ENCODE data around the gene EEF1AKMT2. TPM values are rescaled to one million over a fixed set of nuclear protein-coding genes. Genes with fewer than 3 reads are reported as not detected.
A peak's percentile ranks its signal among the peaks of the same experiment; 100 is the strongest.
"Not testable (repeated sequence)": the region's sequence is repeated elsewhere in the genome, so short reads cannot be mapped to it uniquely, and the experiment has no call there.

Gene EEF1AKMT2
- total RNA-seq, 1 donor from 2014 or later = 20.5 TPM

DNA sequence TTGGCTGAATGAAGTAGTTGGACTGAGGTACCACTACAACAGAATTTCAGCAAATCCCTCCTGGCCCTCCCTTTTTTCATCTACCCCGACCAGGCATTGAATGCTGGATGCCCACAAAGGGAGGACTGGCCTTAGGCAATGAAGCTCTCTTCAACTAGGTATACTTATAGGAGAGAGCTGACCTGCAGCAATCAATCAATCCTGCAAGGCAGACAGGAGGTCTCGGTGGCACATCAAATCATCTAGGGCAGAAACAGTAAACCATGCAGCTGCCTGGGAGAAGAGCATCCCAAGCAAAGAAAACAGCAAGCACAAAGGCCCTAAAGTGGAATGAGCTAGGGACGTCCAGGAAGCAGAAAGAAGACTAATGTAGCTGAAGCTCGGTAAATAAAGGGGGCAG is 7.5 kb upstream of the EEF1AKMT2 start:
- DNase-seq (ENCODE audit: low spot score) = no peak
- H3K27me3 Mint-ChIP-seq (ENCODE audit: insufficient read depth) = peaks cover 9% of the 10 kb centered on the region
- intact Hi-C loops (cut with micrococcal nuclease) = no loop called here

DNA sequence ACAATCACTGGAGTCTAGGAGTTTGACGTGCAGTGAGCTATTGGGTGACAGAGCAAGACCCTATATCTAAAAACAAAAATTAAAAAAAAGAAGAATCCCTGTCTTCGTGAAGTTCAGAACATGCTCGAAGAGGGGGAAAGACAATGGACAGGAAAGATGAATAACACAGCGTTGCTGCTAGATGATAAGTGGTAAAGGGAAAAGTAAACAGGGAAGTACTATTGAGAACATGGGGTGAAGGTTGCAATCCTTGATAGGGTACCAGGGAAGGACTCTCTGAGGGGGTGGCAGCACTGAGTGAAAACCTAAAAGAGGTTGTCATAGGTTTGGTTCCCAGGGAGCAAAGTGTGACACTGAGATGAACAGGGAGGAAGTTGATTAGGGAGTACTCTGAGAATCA is 7.1 kb upstream of the EEF1AKMT2 start:
- DNase-seq (ENCODE audit: low spot score) = no peak
- H3K27ac Mint-ChIP-seq = no peak overlapping the region
- no peaks in the 10 kb centered on the region for H3K9me3 Mint-ChIP-seq
- H3K27me3 Mint-ChIP-seq (ENCODE audit: insufficient read depth) = peaks cover 9% of the 10 kb centered on the region
- no peak overlapping the region for H3K4me3 Mint-ChIP-seq
- intact Hi-C loops (cut with micrococcal nuclease) = no loop called here
- H3K36me3 Mint-ChIP-seq (ENCODE audit: low read depth) = no peaks in the 10 kb centered on the region
- H3K4me1 Mint-ChIP-seq (ENCODE audit: low read depth) = peaks cover 22% of the 10 kb centered on the region

More for the DNA sequence above, 7.5 kb upstream of the EEF1AKMT2 start:
- Mint-ChIP-seq H3K27ac (no peak overlapping the region), H3K9me3 (no peaks in the 10 kb centered on the region), H3K4me3 (no peak overlapping the region), H3K4me1 (ENCODE audit: low read depth) (peaks cover 22% of the 10 kb centered on the region), H3K36me3 (ENCODE audit: low read depth) (no peaks in the 10 kb centered on the region)

DNA sequence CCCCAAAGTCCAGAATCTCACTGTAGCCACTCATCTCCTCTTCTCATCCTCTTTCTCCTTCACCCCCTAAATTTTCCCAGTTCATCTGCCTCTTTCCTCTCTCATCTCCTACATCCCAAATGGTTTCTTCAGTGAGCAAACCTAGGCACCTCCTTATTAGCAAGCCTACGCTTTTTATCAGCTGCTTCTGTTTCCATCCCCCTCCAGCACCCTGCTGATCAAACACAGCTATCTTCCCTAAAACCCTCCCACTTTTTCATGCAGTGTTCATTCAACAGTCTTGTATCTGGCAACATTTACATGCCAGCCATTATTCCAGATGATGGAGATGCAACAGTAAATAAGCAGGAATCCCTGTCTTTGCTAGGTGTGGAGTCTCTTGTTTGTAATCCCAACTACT is 6.7 kb upstream of the EEF1AKMT2 start:
- Mint-ChIP-seq H3K27ac (no peak overlapping the region), H3K9me3 (no peaks in the 10 kb centered on the region), H3K4me3 (no peak overlapping the region), H3K27me3 (ENCODE audit: insufficient read depth) (peaks cover 9% of the 10 kb centered on the region), H3K4me1 (ENCODE audit: low read depth) (peaks cover 21% of the 10 kb centered on the region), H3K36me3 (ENCODE audit: low read depth) (no peaks in the 10 kb centered on the region)
- DNase-seq (ENCODE audit: low spot score) = no peak
- intact Hi-C loops (cut with micrococcal nuclease) = no loop called here

DNA sequence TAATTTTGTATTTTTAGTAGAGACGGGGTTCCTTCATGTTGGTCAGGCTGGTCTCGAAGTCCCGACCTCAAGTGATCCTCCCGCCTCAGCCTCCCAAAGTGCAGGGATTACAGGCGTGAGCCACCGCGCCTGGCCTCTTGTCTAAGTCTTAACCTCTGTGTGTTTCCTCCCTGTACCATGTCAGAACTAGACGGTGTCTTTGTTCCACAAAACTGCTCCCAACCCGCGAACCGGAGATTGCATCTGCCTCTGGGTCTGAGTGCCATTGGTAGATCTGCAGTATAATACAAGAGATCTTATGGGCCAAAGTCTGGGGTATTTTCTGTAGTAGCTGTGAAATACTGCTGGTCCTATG is 1.3 kb upstream of the EEF1AKMT2 start:
- no peak for DNase-seq (ENCODE audit: low spot score)
- Mint-ChIP-seq H3K4me1 (ENCODE audit: low read depth) (peaks cover 24% of the 10 kb centered on the region), H3K9me3 (no peaks in the 10 kb centered on the region), H3K4me3 (peak overlapping the region; percentile 94), H3K27ac (peak overlapping the region; percentile 81), H3K36me3 (ENCODE audit: low read depth) (peaks cover 10% of the 10 kb centered on the region), H3K27me3 (ENCODE audit: insufficient read depth) (peaks cover 4% of the 10 kb centered on the region)
- intact Hi-C loops (cut with micrococcal nuclease) = loop anchor here (2.0 to 5.0 kb wide), 5 partner anchors 34 to 924 kb away; partner anchors contain the start of genes EDRF1 and LHPP

DNA sequence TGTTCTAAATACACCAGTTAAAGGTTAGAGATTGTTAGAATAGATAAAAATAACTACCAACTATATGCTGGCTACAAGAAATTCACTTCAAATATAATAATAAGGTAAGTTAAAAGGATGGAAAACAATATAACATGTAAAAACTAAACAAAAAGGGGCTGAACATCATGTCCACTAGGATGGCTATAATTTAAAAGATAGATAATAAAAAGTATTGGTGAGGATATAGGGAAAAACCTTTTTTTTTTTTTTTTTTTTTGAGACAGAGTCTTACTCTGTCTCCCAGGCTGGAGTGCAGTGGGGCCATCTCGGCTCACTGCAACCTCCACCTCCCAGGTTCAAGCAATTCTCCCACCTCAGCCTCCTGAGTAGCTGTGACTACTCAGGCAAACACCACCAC is 8.8 kb downstream of the EEF1AKMT2 start:
- DNase-seq (ENCODE audit: low spot score); H3K4me1 Mint-ChIP-seq (ENCODE audit: low read depth); intact Hi-C loops (cut with micrococcal nuclease); H3K4me3 Mint-ChIP-seq; H3K27me3 Mint-ChIP-seq (ENCODE audit: insufficient read depth); H3K9me3 Mint-ChIP-seq; H3K27ac Mint-ChIP-seq: not testable (repeated sequence)
- H3K36me3 Mint-ChIP-seq (ENCODE audit: low read depth) = peaks cover 25% of the 10 kb centered on the region

DNA sequence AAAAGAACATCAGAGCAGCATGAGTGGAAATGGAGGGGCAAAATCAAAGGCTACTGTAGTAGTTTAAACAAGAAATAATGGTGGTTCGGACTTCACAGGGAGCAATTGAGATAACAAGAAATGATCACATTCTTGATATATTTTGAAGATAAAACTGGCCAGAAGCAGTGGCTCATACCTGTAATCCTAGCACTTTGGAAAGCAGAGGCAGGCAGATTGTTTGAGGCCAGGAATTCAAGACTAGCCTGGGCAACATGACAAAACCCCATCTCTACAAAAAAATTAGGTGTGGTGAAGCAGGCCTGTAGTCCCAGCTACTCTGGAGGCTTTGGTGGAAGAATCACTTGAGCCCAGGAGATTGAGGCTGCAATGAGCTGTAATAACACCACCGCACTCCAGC is 22.9 kb downstream of the EEF1AKMT2 start:
- intact Hi-C loops (cut with micrococcal nuclease) = no loop called here
- H3K4me3 Mint-ChIP-seq = no peak overlapping the region
- H3K36me3 Mint-ChIP-seq (ENCODE audit: low read depth) = peaks cover 35% of the 10 kb centered on the region
- no peak for DNase-seq (ENCODE audit: low spot score)
- H3K27ac Mint-ChIP-seq = no peak overlapping the region
- H3K9me3 Mint-ChIP-seq = no peaks in the 10 kb centered on the region
- H3K4me1 Mint-ChIP-seq (ENCODE audit: low read depth) = no peaks in the 10 kb centered on the region
- no peaks in the 10 kb centered on the region for H3K27me3 Mint-ChIP-seq (ENCODE audit: insufficient read depth)

DNA sequence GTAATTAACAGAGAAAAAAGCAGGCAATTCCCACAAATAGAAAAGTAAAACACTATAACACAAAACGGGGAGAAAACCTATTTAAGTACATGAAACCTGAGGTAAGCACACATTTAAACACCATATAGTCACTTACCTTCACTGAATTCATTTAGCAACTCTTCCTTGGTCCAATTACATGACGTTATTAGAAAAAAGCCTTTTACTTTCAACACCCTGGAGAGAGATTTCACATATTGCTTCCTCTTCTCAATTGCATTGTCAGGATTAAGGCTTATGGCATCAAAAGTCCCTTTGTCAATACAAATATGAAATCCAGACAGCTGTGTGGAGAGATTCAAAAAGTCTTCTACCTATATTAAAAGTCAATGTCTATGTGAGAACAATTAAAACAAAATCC is 26.4 kb downstream of the EEF1AKMT2 start:
- intact Hi-C loops (cut with micrococcal nuclease) = no loop called here
- peaks cover 25% of the 10 kb centered on the region for H3K36me3 Mint-ChIP-seq (ENCODE audit: low read depth)
- no peak for DNase-seq (ENCODE audit: low spot score)
- peaks cover 9% of the 10 kb centered on the region for H3K4me1 Mint-ChIP-seq (ENCODE audit: low read depth)
- no peak overlapping the region for H3K4me3 Mint-ChIP-seq
- H3K27ac Mint-ChIP-seq = no peak overlapping the region
- no peaks in the 10 kb centered on the region for H3K9me3 Mint-ChIP-seq
- H3K27me3 Mint-ChIP-seq (ENCODE audit: insufficient read depth) = no peaks in the 10 kb centered on the region

DNA sequence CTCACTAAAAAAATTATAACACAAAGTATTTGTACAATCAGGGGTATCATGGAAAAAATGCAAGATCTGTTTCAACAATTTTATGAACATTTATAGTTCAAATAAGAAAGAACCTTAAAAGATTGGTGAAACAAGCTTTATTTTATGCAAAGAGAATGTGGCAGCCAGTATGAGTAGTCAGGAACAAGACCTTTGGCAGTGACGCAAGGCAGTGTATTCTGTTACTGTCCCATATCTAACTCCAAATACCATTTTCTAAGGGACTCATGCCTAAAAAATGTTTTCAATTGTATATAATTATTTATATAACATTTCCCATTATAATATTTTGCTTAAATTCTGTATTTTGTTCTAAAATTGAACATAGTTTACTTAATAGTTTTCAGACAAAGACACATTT is 28.4 kb downstream of the EEF1AKMT2 start:
- no peak overlapping the region for H3K27ac Mint-ChIP-seq
- DNase-seq (ENCODE audit: low spot score) = no peak
- no peaks in the 10 kb centered on the region for H3K9me3 Mint-ChIP-seq
- H3K36me3 Mint-ChIP-seq (ENCODE audit: low read depth) = peaks cover 31% of the 10 kb centered on the region
- intact Hi-C loops (cut with micrococcal nuclease) = no loop called here
- H3K4me1 Mint-ChIP-seq (ENCODE audit: low read depth) = peaks cover 9% of the 10 kb centered on the region
- H3K27me3 Mint-ChIP-seq (ENCODE audit: insufficient read depth) = no peaks in the 10 kb centered on the region
- H3K4me3 Mint-ChIP-seq = no peak overlapping the region

DNA sequence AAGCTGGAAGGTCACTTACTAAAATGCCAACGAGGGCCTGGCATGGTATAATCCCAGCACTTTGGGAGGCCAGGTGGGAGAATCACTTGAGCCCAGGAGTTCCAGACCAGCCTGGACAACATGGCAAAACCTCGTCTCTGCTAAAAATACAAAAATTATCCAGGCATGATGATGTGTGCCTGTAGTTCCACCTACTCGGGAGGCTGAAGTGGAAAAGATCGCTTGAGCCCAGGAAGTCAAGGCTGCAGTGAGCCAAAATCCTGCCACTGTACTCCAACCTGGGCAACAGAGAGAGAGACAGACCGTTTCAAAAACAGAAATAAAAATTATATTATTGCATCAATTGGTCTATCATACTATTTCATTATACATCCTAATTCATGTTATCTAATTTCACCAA is 29.4 kb downstream of the EEF1AKMT2 start:
- H3K9me3 Mint-ChIP-seq = no peaks in the 10 kb centered on the region
- no peak overlapping the region for H3K27ac Mint-ChIP-seq
- DNase-seq (ENCODE audit: low spot score) = no peak
- peaks cover 30% of the 10 kb centered on the region for H3K36me3 Mint-ChIP-seq (ENCODE audit: low read depth)
- H3K4me1 Mint-ChIP-seq (ENCODE audit: low read depth) = peaks cover 9% of the 10 kb centered on the region
- H3K4me3 Mint-ChIP-seq = no peak overlapping the region
- no peaks in the 10 kb centered on the region for H3K27me3 Mint-ChIP-seq (ENCODE audit: insufficient read depth)
- intact Hi-C loops (cut with micrococcal nuclease) = no loop called here

DNA sequence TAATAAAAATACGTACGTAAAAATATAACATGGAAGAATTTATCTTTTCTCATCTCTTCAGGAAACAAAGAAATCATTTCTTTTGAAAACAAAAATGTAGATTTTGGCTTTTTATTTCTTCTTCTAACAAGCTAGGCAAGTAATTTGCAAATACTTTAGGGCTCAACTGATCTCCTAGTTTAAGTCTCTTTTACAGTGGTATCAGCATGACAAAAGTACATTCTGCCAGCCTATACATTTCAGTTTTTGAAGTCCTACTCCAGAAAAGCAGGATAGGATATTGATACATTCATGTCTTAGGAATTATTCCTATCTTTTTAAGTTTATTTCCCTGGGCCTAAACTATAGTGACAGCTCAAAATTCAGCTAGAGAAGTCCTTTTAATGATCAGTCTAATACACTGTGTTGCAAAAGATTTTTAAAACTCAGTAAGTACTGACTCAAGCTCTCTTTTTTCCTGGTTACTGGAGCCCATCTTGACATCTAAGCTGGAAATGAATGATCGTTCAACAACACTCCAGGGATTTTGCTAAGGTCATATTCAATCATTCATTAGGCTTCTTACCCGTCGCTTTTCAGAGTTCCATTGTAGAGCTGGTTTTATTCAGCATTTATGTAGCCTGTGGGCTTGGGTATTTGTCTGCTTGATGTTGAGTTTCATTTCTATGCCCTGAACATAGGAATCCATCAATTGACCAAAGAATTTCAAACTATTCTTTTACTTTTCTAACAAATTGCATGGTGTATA is 35.4 kb downstream of the EEF1AKMT2 start:
- H3K27me3 Mint-ChIP-seq (ENCODE audit: insufficient read depth) = no peaks in the 10 kb centered on the region
- H3K36me3 Mint-ChIP-seq (ENCODE audit: low read depth) = peaks cover 36% of the 10 kb centered on the region
- H3K27ac Mint-ChIP-seq = no peak overlapping the region
- no peak overlapping the region for H3K4me3 Mint-ChIP-seq
- no peak for DNase-seq (ENCODE audit: low spot score)
- intact Hi-C loops (cut with micrococcal nuclease) = no loop called here
- H3K4me1 Mint-ChIP-seq (ENCODE audit: low read depth) = peaks cover 9% of the 10 kb centered on the region
- H3K9me3 Mint-ChIP-seq = no peaks in the 10 kb centered on the region

DNA sequence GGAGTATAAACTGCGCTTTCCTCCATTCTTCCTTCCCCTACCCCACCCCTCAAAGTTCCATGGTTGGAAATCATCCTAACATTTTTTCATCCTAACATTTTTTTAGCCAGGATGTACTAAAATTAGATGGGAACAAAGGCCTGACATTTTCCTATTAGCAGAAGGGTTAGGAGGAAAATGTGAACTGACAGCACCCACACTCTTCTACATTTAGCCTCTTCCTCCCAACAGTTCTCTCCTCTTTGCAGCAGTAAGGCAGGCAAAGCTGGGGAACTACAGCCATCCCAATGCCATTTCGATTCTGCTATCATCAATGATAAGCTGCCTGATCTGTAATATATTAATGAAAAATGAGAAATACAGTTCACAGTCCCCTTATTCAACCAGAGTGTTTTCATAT is 36.1 kb downstream of the EEF1AKMT2 start:
- H3K4me3 Mint-ChIP-seq = no peak overlapping the region

DNA sequence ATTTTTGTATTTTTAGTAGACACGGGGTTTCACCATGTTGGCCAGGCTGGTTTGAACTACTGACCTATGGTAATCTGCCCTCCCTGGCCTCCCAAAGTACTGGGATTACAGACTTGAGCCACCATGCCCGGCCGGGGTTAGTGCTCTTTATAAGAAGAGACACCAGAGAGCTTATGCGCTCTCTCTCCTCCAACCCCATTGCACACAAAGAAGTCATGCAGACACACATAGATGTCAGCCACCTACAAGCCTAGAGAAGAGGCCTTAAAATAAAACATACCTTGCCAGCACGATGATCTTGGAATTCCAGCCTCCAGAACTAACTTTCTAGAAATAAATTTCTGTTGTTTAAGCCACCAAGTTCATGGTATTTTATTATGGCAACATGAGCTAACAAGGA is 37.5 kb downstream of the EEF1AKMT2 start:
- intact Hi-C loops (cut with micrococcal nuclease) = no loop called here
- H3K36me3 Mint-ChIP-seq (ENCODE audit: low read depth) = peaks cover 22% of the 10 kb centered on the region

More for the DNA sequence above, 36.1 kb downstream of the EEF1AKMT2 start:
- no peaks in the 10 kb centered on the region for H3K9me3 Mint-ChIP-seq
- no peak for DNase-seq (ENCODE audit: low spot score)
- H3K4me1 Mint-ChIP-seq (ENCODE audit: low read depth) = peaks cover 3% of the 10 kb centered on the region
- no peaks in the 10 kb centered on the region for H3K27me3 Mint-ChIP-seq (ENCODE audit: insufficient read depth)
- intact Hi-C loops (cut with micrococcal nuclease) = no loop called here
- H3K36me3 Mint-ChIP-seq (ENCODE audit: low read depth) = peaks cover 30% of the 10 kb centered on the region
- no peak overlapping the region for H3K27ac Mint-ChIP-seq

DNA sequence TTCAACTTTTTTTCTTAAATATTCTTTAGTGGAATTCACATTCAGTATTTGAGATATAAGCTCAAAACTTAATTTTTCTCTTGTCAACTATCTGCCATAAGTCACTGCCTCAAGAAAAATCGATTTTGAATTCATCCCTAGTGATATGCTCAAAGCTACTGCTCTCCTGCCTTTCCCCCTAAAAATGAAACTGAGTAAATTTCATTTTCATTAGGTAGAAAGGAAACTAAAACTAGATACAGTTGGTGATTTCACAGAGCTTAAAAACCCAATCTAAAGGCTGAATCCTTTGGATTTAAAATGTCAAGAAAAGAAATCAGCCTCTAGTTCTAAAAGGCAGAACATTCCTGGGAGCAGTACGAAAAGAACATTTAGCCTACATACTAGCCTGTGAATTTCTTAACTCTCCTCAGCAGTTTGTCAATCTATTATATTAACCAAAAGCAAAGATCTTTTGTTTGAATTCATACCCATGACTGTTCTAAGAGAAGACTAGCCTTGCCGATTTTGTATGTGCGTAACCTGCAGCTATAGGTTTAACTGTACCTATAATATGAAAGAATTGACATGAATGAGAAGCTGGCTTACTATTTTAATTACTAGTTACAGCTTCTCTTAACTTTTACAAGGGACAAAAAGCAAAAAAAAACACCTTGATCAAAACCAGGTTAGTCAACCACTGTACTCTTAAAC is 42.6 kb downstream of the EEF1AKMT2 start:
- Mint-ChIP-seq H3K27me3 (ENCODE audit: insufficient read depth) (no peaks in the 10 kb centered on the region), H3K4me1 (ENCODE audit: low read depth) (peaks cover 27% of the 10 kb centered on the region), H3K4me3 (peak overlapping the region; percentile 51)

More for the DNA sequence above, 37.5 kb downstream of the EEF1AKMT2 start:
- no peak overlapping the region for H3K27ac Mint-ChIP-seq
- peaks cover 5% of the 10 kb centered on the region for H3K4me1 Mint-ChIP-seq (ENCODE audit: low read depth)
- no peak overlapping the region for H3K4me3 Mint-ChIP-seq
- H3K27me3 Mint-ChIP-seq (ENCODE audit: insufficient read depth) = no peaks in the 10 kb centered on the region
- no peak for DNase-seq (ENCODE audit: low spot score)
- H3K9me3 Mint-ChIP-seq = no peaks in the 10 kb centered on the region

More for the DNA sequence above, 42.6 kb downstream of the EEF1AKMT2 start:
- intact Hi-C loops (cut with micrococcal nuclease) = no loop called here
- peaks cover 23% of the 10 kb centered on the region for H3K36me3 Mint-ChIP-seq (ENCODE audit: low read depth)
- H3K27ac Mint-ChIP-seq = peak overlapping the region; percentile 40
- no peaks in the 10 kb centered on the region for H3K9me3 Mint-ChIP-seq
- no peak for DNase-seq (ENCODE audit: low spot score)
